A549 (cell line): ENCODE data around the gene TBCK. TPM values are rescaled to one million over a fixed set of nuclear protein-coding genes. Genes with fewer than 3 reads are reported as not detected.

Source experiments
- ATAC-seq, 2 experiments: fragments of 200-7000 bp in 1 of 2; fragments of >200 bp in 1 of 2; cut with Nextera tagmentation in 1 of 2; cut with Tn5 transposase in 1 of 2; 3 replicates each; pipeline versions ENCODE4 v1.8.0 to v1.9.1; 2018 to 2020; ENCODE audit warnings: mild to moderate bottlenecking in 1 of 2, moderate library complexity in 1 of 2
- CTCF ChIA-PET: fragments of 300-600 bp; sonication (Branson Sonifier 250); formaldehyde crosslinking; extraction: SDS; loops from one replicate; lab custom pipeline; 2021; ENCODE audit warnings: antibody characterized with exemption, inconsistent platforms; lab: Yijun Ruan, JAX
- POLR2A ChIA-PET: fragments of 350-600 bp; formaldehyde crosslinking; extraction: SDS; loops from one replicate; lab custom pipeline; 2021; ENCODE audit warnings: antibody characterized with exemption, inconsistent platforms; lab: Yijun Ruan, JAX
- DNase-seq, 2 experiments: peaks; one replicate each; pipeline versions ENCODE4 v3.0.0 to v3.0.0-alpha.2; 2011 to 2016; ENCODE audit warnings: low read depth in 1 of 2, low spot score in 1 of 2
- FAIRE-seq: peaks from 2 replicates; lab custom pipeline; 2011; peaks lifted over from hg19 to GRCh38; lab: Jason Lieb, UNC
- H3K27ac ChIP-seq, 2 experiments: fragments of >200 bp; sonication (Bioruptor Twin); formaldehyde crosslinking; 3 replicates each; pipeline ENCODE4 v1.5.1; 2016 to 2017
- H3K4me1 ChIP-seq: fragments of >200 bp; sonication (Bioruptor Twin); formaldehyde crosslinking; 3 replicates; pipeline ENCODE4 v1.6.1; 2016
- H3K4me2 ChIP-seq: fragments of >200 bp; sonication (Bioruptor Twin); formaldehyde crosslinking; 3 replicates; pipeline ENCODE4 v1.6.1; 2016
- H3K4me3 ChIP-seq: fragments of >200 bp; sonication (Bioruptor Twin); formaldehyde crosslinking; 3 replicates; pipeline ENCODE4 v1.5.1; 2016
- H3K9me3 ChIP-seq: fragments of >200 bp; sonication (Bioruptor Twin); formaldehyde crosslinking; 3 replicates; pipeline ENCODE4 v1.6.1; 2016
- CEBPB ChIP-seq, 2 experiments: fragments of >200 bp in 1 of 2; sonication (Bioruptor Twin) in 1 of 2; formaldehyde crosslinking in 1 of 2; IDR thresholded peaks; 2 replicates each; pipeline ENCODE4 v1.6.1; 2012 to 2016
- CHD2 ChIP-seq: fragments of 150-350 bp; IDR thresholded peaks from 2 replicates; pipeline ENCODE4 v1.6.1; 2014; ENCODE audit warnings: low read length; ENCODE audit not compliant: partially characterized antibody
- EHMT2 ChIP-seq: fragments of 200-600 bp; sonication (generic); IDR thresholded peaks from 2 replicates; pipeline ENCODE4 v1.6.1; 2016; ENCODE audit warnings: antibody characterized with exemption, low read depth, mild to moderate bottlenecking, moderate library complexity
- EP300 ChIP-seq, 2 experiments: fragments of >200 bp; sonication (Bioruptor Twin); formaldehyde crosslinking; IDR thresholded peaks; 2 replicates in 1 of 2; 3 replicates in 1 of 2; pipeline ENCODE4 v1.6.1; 2016 to 2017
- ESRRA ChIP-seq: fragments of 150-350 bp; IDR thresholded peaks from 2 replicates; pipeline ENCODE4 v1.6.1; 2014; ENCODE audit warnings: mild to moderate bottlenecking, low read length, borderline replicate concordance
- FOSB ChIP-seq: fragments of 250-450 bp; sonication (Bioruptor Pico); IDR thresholded peaks from 2 replicates; pipeline ENCODE4 v1.5.0; 2020; ENCODE audit warnings: mild to moderate bottlenecking, moderate library complexity
- FOXS1 ChIP-seq: fragments of 250-450 bp; sonication (Bioruptor Pico); IDR thresholded peaks from 2 replicates; pipeline ENCODE4 v1.5.0; 2020; ENCODE audit warnings: mild to moderate bottlenecking, moderate library complexity
- HES2 ChIP-seq: fragments of >200 bp; sonication (Bioruptor Twin); formaldehyde crosslinking; IDR thresholded peaks from 2 replicates; pipeline ENCODE4 v1.6.1; 2016
- HMGXB4 ChIP-seq: fragments of 250-450 bp; sonication (Bioruptor Pico); IDR thresholded peaks from 2 replicates; pipeline ENCODE4 v1.5.0; 2021; ENCODE audit warnings: mild to moderate bottlenecking, moderate library complexity, borderline replicate concordance
- HOXB13 ChIP-seq: fragments of 250-450 bp; sonication (Bioruptor Pico); IDR thresholded peaks from 2 replicates; pipeline ENCODE4 v1.5.0; 2020; ENCODE audit warnings: low read depth, mild to moderate bottlenecking, moderate library complexity
- JUN ChIP-seq, 2 experiments: fragments of >200 bp; sonication (Bioruptor Twin); formaldehyde crosslinking; IDR thresholded peaks; 2 replicates in 1 of 2; 3 replicates in 1 of 2; pipeline ENCODE4 v1.6.1; 2016 to 2017
- JUNB ChIP-seq: fragments of >200 bp; sonication (Bioruptor Twin); formaldehyde crosslinking; IDR thresholded peaks from 2 replicates; pipeline ENCODE4 v1.6.1; 2016
- MAFK ChIP-seq: fragments of 450-650 bp; IDR thresholded peaks from 2 replicates; pipeline ENCODE4 v1.6.1; 2014; ENCODE audit not compliant: partially characterized antibody
- MYC ChIP-seq: IDR thresholded peaks from 2 replicates; pipeline ENCODE4 v1.6.1; 2012; ENCODE audit warnings: mild to moderate bottlenecking, inconsistent platforms, low read length, improper control_type of control experiment, borderline replicate concordance
- NFE2L2 ChIP-seq: fragments of 150-350 bp; conservative IDR thresholded peaks from 2 replicates; pipeline ENCODE4 v1.6.1; 2014; ENCODE audit warnings: low read length
- NR3C1 ChIP-seq: fragments of >200 bp; sonication (Bioruptor Twin); formaldehyde crosslinking; IDR thresholded peaks from 3 replicates; pipeline ENCODE4 v1.6.1; 2017
- RAD21 ChIP-seq, 2 experiments: fragments of >200 bp in 1 of 2; sonication (Bioruptor Twin) in 1 of 2; formaldehyde crosslinking in 1 of 2; IDR thresholded peaks in 1 of 2; conservative IDR thresholded peaks in 1 of 2; 2 replicates in 1 of 2; 3 replicates in 1 of 2; pipeline ENCODE4 v1.6.1; 2012 to 2018; ENCODE audit warnings: inconsistent platforms in 1 of 2
- RARB ChIP-seq: fragments of 250-450 bp; sonication (Bioruptor Pico); IDR thresholded peaks from 2 replicates; pipeline ENCODE4 v1.8.0; 2021; ENCODE audit warnings: mild to moderate bottlenecking, moderate library complexity
- REST ChIP-seq: fragments of 200-600 bp; sonication (generic); IDR thresholded peaks from 2 replicates; pipeline ENCODE4 v1.6.1; 2016; ENCODE audit warnings: antibody characterized with exemption, mild to moderate bottlenecking, moderate library complexity
- ZFP36 ChIP-seq: fragments of 450-650 bp; IDR thresholded peaks from 2 replicates; pipeline ENCODE4 v1.6.1; 2014; ENCODE audit warnings: borderline replicate concordance; ENCODE audit not compliant: partially characterized antibody
- WGBS: methylation state at CpG from one replicate; pipeline ENCODE4 v1.1.6; 2017; ENCODE audit errors: missing lambda C conversion rate; 5-methylcytosine and 5-hydroxymethylcytosine counted together
- polyA plus RNA-seq, 4 experiments: library from polyadenylated mRNA; depleted of rRNA in 3 of 4; stranded (reverse); fragments of >200 nt; fragmentation: RNase III in 1 of 4; extraction: RNeasy Plus Mini Kit Qiagen cat#74134 plus additional on column Dnase treatment in 1 of 4; gene quantifications; 2 replicates in 3 of 4; 3 replicates in 1 of 4; pipeline ENCODE4 v1.2.3, GENCODE V29; 2011 to 2017
- TF ChIP-seq, protein P1 (sequence below): fragments of 450-650 bp; IDR thresholded peaks from 2 replicates; pipeline ENCODE4 v1.6.1; 2014; ENCODE audit warnings: antibody characterized with exemption

The TBCK gene
- polyA plus RNA-seq, 2 of the 4 experiments (the other 2 are of a cell fraction) = 3.9 to 18.4 TPM

- no peak overlapping the region for H3K4me3 ChIP-seq
- FAIRE-seq (no peak), DNase-seq (no peak), ATAC-seq (no peak)
- ChIA-PET CTCF (no interaction called here), POLR2A (no interaction called here)
- TF ChIP-seq MYC (no peak), JUNB (no peak), NR3C1 (no peak), EP300 (IDR thresholded peaks at IDR 0.05) (no peak), EHMT2 (no peak), ESRRA (no peak), MAFK (no peak), RAD21 (conservative IDR thresholded peaks at IDR 0.05 in 1 of 2, IDR thresholded peaks at IDR 0.05 in 1 of 2) (no peak), REST (no peak), HMGXB4 (CRISPR knock-in tag) (no peak)
- TF ChIP-seq, protein P1, sequence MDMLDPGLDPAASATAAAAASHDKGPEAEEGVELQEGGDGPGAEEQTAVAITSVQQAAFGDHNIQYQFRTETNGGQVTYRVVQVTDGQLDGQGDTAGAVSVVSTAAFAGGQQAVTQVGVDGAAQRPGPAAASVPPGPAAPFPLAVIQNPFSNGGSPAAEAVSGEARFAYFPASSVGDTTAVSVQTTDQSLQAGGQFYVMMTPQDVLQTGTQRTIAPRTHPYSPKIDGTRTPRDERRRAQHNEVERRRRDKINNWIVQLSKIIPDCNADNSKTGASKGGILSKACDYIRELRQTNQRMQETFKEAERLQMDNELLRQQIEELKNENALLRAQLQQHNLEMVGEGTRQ = no peak
- H3K27ac ChIP-seq = no peak overlapping the region
- H3K4me2 ChIP-seq = no peak overlapping the region
- no peaks in the 10 kb centered on the region for H3K4me1 ChIP-seq
- H3K9me3 ChIP-seq = no peaks in the 10 kb centered on the region
These were observed 11.4 kb downstream of the TBCK start for GRCh38 chr4:106304632-106305031.

GRCh38 chr4:106303548-106304281 is 12.3 kb downstream of the TBCK start:
- H3K4me2 ChIP-seq = no peak overlapping the region
- no peak for FAIRE-seq
- ATAC-seq = no peak
- TF ChIP-seq CHD2 (no peak), HOXB13 (no peak), FOXS1 (no peak), RARB (CRISPR knock-in tag) (no peak), RAD21 (conservative IDR thresholded peaks at IDR 0.05 in 1 of 2, IDR thresholded peaks at IDR 0.05 in 1 of 2) (no peak), NFE2L2 (no peak), FOSB (CRISPR knock-in tag) (no peak), MAFK (no peak), HES2 (no peak), JUNB (no peak), JUN (IDR thresholded peaks at IDR 0.05) (no peak), MYC (no peak), CEBPB (IDR thresholded peaks at IDR 0.05) (no peak), NR3C1 (no peak), ESRRA (no peak), HMGXB4 (CRISPR knock-in tag) (no peak), ZFP36 (no peak)
- CTCF ChIA-PET = no interaction called here
- WGBS = 70% methylated on average over 3 of the region's 3 CpGs
- H3K27ac ChIP-seq = no peak overlapping the region
- H3K4me3 ChIP-seq = no peak overlapping the region
- no peaks in the 10 kb centered on the region for H3K4me1 ChIP-seq
- no peak for DNase-seq
- no peaks in the 10 kb centered on the region for H3K9me3 ChIP-seq
- POLR2A ChIA-PET = no interaction called here
